Activated naive CD8-positive, alpha-beta T cell treated with anti-CD3 and anti-CD28 coated beads, Interleukin-2, amount 10 ng/mL, durations not matched to agents 7 days and 5 days (primary cell): ENCODE measurements around the gene SEC31B. TPM values are rescaled to one million over a fixed set of nuclear protein-coding genes. Genes with fewer than 3 reads are reported as not detected.

ENCODE experiments used
- ATAC-seq: fragments of 150-1000 bp; cut with Tn5 transposase; one replicate; pipeline ENCODE4 v1.10.0; 2021; ENCODE audit warnings: low read depth, moderate library complexity
- POLR2A ChIA-PET: fragments of 350-600 bp; sonication (Branson Sonifier 250); formaldehyde crosslinking; loops from one replicate; lab custom pipeline; 2021; ENCODE audit warnings: antibody characterized with exemption; lab: Charles Lee
- DNase-seq: peaks from one replicate; pipeline ENCODE4 v3.0.0; 2021
- H3K27ac Mint-ChIP-seq: one replicate; pipeline ENCODE4 v1.8.0; 2022; ENCODE audit warnings: mild to moderate bottlenecking, mixed read lengths
- H3K27me3 Mint-ChIP-seq: one replicate; pipeline ENCODE4 v1.8.0; 2022; ENCODE audit warnings: mild to moderate bottlenecking, moderate library complexity, mixed read lengths
- H3K36me3 Mint-ChIP-seq: one replicate; pipeline ENCODE4 v1.8.0; 2021; ENCODE audit warnings: mild to moderate bottlenecking, mixed read lengths
- H3K4me1 Mint-ChIP-seq: one replicate; pipeline ENCODE4 v1.8.0; 2021; ENCODE audit warnings: mixed read lengths
- H3K4me3 Mint-ChIP-seq: one replicate; pipeline ENCODE4 v1.8.0; 2022; ENCODE audit warnings: mild to moderate bottlenecking, moderate library complexity, mixed read lengths
- H3K9me3 Mint-ChIP-seq: one replicate; pipeline ENCODE4 v1.8.0; 2021; ENCODE audit warnings: mixed read lengths
- total RNA-seq, 2 experiments: library from RNA; stranded (reverse); gene quantifications; one replicate each; pipeline ENCODE4 v1.2.3, GENCODE V29; 2021

SEC31B gene
- total RNA-seq, 2 experiments from 2014 or later, result 156 to 168 TPM

DNA sequence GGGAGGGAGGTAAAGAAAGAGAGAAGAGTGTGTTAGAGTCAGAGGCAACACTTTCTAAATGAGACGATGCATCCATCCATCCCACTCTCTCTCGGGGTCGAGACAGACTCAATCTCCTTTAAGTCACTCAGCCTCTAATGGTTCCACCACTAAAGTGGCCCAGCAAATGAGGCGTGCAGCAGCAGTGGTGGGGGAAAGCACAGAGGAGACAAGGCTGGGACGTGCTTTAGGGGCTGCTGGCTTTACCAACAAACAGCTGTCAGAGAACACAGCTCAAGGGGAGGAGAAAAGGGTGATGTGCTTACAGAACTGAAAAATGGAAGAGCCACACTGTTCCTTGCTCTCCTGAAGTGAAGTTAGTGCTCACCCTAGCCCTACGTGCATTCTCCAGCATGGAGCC is 4.5 kb upstream of the SEC31B start:
- no peak overlapping the region for H3K4me3 Mint-ChIP-seq
- H3K4me1 Mint-ChIP-seq, result peaks cover 22% of the 10 kb centered on the region
- H3K27me3 Mint-ChIP-seq, result no peaks in the 10 kb centered on the region
- peaks cover 33% of the 10 kb centered on the region for H3K36me3 Mint-ChIP-seq
- no peak for DNase-seq
- no peaks in the 10 kb centered on the region for H3K9me3 Mint-ChIP-seq
- no peak for ATAC-seq
- POLR2A ChIA-PET, result interaction anchor here (0.7 to 1.7 kb wide), 2 partner anchors 15 to 43 kb away, joined by 3 to 5 read pairs; no protein-coding TSS in a partner anchor
- H3K27ac Mint-ChIP-seq, result peak overlapping the region; percentile 23

DNA sequence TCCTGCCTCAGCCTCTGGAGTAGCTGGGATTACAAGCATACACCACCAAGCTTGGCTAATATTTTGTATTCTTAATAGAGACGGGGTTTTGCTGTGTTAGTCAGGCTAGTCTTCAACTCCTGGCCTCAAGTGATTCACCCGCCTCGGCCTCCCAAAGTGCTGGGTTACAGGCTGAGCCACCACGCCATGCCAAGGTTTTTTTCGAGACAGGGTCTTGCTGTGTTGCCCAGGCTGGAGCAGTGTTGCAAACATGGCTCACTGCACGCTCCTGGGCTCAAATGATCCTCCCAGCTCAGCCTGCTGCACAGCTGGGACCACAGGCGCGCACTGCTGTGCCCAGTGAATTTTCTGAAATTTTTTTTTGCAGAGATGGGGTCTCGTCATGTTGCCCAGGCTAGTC is 3.3 kb upstream of the SEC31B start:
- Mint-ChIP-seq H3K9me3 (no peaks in the 10 kb centered on the region), H3K4me1 (peaks cover 27% of the 10 kb centered on the region), H3K27me3 (no peaks in the 10 kb centered on the region), H3K27ac (no peak overlapping the region), H3K36me3 (peaks cover 28% of the 10 kb centered on the region), H3K4me3 (no peak overlapping the region)
- POLR2A ChIA-PET, result interaction anchor here (1.2 to 1.3 kb wide), 3 partner anchors 12 to 40 kb away, joined by 3 to 5 read pairs (median 3); no protein-coding TSS in a partner anchor
- DNase-seq (no peak), ATAC-seq (no peak)

- Mint-ChIP-seq H3K4me3 (no peak overlapping the region), H3K27ac (peak overlapping the region; percentile 6), H3K36me3 (peaks cover 28% of the 10 kb centered on the region), H3K9me3 (no peaks in the 10 kb centered on the region), H3K4me1 (peaks cover 30% of the 10 kb centered on the region), H3K27me3 (no peaks in the 10 kb centered on the region)
- ATAC-seq, result no peak
- no peak for DNase-seq
- POLR2A ChIA-PET, result interaction anchor here (1.2 to 1.3 kb wide), 3 partner anchors 11 to 39 kb away, joined by 3 to 5 read pairs (median 3); no protein-coding TSS in a partner anchor
These were observed 2.6 kb upstream of the SEC31B start for GRCh38 chr10:100522107-100522801.

GRCh38 chr10:100520811-100521210 is 1.1 kb upstream of the SEC31B start:
- H3K4me3 Mint-ChIP-seq, result no peak overlapping the region
- POLR2A ChIA-PET, result interaction anchor here (0.8 to 2.1 kb wide), 2 partner anchors 12 to 39 kb away, joined by 3 to 7 read pairs; no protein-coding TSS in a partner anchor
- peak overlapping the region; percentile 11 for H3K27ac Mint-ChIP-seq
- H3K4me1 Mint-ChIP-seq, result peaks cover 33% of the 10 kb centered on the region
- H3K36me3 Mint-ChIP-seq, result peaks cover 27% of the 10 kb centered on the region
- DNase-seq, result no peak
- ATAC-seq, result no peak
- no peaks in the 10 kb centered on the region for H3K27me3 Mint-ChIP-seq
- no peaks in the 10 kb centered on the region for H3K9me3 Mint-ChIP-seq

DNA sequence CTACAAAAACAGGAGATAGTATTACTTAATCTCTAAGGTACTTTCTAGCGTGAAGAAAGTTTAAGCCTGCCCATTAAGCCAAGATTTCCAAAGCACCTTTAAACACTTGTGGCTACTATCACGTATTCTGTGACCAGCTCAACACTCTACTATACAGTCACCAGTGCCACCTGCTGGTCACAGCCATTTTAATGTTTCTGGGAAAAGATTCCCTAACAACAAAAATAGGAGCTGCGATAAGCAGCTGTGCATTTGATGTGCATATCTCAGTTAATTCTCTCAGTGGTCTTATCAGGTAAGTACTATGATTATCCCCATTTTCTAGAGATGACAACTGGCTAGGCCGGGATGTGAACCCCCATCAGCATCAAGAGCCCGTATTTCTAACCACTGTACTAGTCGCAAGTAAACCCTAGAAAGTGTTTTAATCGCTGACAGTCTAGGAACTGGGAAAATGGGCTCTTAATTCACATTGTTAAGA is 860 bp downstream of the SEC31B start:
- Mint-ChIP-seq H3K4me1 (peaks cover 35% of the 10 kb centered on the region), H3K4me3 (peak overlapping the region; percentile 39), H3K9me3 (no peaks in the 10 kb centered on the region), H3K36me3 (peaks cover 32% of the 10 kb centered on the region), H3K27ac (peak overlapping the region; percentile 50), H3K27me3 (no peaks in the 10 kb centered on the region)
- POLR2A ChIA-PET, result interaction anchor here (0.6 to 3.3 kb wide), 11 partner anchors 8 to 232 kb away, joined by 3 to 26 read pairs (median 3); no protein-coding TSS in a partner anchor
- ATAC-seq (peak; percentile 69), DNase-seq (peak; percentile 54)

DNA sequence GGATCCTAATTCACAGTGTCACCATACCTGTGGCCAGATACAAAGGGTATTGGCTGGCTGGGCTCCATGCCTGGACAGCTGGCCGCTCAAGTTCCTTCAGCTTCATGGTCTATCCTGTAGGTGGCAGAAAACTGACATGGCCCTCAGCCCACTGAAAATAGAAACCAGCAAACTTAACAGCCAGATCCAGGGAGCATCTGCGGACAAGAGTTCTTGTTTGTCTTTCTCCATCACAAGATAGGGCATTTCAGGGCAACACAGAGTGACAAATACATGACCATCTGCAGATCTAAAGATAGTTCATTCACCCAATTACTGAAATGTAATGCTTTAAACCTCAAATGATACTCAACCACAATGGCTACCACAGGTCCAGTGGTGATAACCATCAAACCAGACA is 2.8 kb downstream of the SEC31B start:
- H3K27ac Mint-ChIP-seq, result peak overlapping the region; percentile 52
- H3K27me3 Mint-ChIP-seq, result no peaks in the 10 kb centered on the region
- H3K4me1 Mint-ChIP-seq, result peaks cover 48% of the 10 kb centered on the region
- ATAC-seq (no peak), DNase-seq (no peak)
- POLR2A ChIA-PET, result interaction anchor here (2.3 to 3.3 kb wide), 2 partner anchors 9 to 34 kb away, joined by 25 to 26 read pairs; no protein-coding TSS in a partner anchor
- no peak overlapping the region for H3K4me3 Mint-ChIP-seq
- peaks cover 40% of the 10 kb centered on the region for H3K36me3 Mint-ChIP-seq
- H3K9me3 Mint-ChIP-seq, result no peaks in the 10 kb centered on the region

DNA sequence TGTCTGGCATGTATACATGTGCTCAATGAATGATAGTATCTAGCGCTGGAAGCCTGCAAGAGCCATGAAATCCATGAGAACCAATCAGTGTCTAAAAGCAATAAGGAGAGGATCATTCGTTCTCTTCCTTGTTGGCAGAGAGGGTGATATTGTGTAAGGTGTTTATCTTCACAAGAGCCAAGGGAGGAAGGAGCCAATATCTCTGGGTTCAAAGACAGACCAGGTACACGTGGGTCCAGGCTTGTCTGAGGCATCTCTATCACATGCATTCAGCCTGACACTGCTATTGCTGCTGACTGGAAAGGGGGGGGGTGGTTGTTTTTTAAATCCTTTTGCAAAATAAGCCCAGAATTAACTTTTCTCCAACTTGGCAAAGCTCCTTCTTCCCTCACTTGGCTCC is 4.0 kb downstream of the SEC31B start:
- H3K27ac Mint-ChIP-seq, result peak overlapping the region; percentile 51
- H3K27me3 Mint-ChIP-seq, result no peaks in the 10 kb centered on the region
- H3K9me3 Mint-ChIP-seq, result no peaks in the 10 kb centered on the region
- no peak for ATAC-seq
- POLR2A ChIA-PET, result no interaction called here
- no peak for DNase-seq
- H3K4me1 Mint-ChIP-seq, result peaks cover 59% of the 10 kb centered on the region
- no peak overlapping the region for H3K4me3 Mint-ChIP-seq
- peaks cover 40% of the 10 kb centered on the region for H3K36me3 Mint-ChIP-seq

DNA sequence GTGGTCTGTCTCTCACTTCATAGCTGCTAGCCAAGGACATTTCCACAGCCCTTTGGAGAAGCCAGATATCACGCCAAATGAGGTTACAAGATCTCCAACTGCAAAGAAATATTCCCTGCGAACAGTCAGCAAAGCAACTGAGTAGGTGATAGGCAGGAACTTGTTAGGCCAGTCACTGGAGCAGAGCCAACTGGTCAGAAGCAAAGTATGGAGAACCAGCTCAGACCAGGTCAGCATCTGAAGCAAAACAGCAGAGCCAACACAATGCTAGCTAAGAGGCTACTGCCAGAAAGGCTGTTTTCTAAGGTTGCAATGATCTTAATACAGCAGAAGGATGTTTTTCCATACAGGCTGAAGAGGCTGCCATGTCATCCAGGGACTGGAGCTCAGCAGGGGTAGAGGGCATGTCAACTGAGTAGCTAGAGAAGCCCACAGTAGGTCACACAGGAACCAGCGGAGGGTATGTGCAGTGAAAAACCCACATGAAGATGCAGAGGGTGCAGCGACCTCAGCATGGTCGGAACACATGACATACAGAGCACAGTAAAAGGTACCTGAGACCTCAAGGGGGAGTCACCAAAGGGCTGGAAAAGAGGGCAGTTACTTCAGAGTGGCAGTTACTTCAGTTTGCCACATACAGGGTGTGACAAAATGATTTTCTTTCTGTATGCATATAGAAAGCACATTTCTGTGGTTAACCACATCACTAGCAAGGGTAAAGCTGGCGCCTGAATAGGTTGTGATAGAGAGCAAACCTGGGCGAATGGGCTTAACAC is 8.9 kb downstream of the SEC31B start:
- POLR2A ChIA-PET, result interaction anchor here (0.8 to 6.3 kb wide), 13 partner anchors 8 to 164 kb away, joined by 3 to 99 read pairs (median 6); partner anchors contain the start of genes HIF1AN and SCD
- no peaks in the 10 kb centered on the region for H3K27me3 Mint-ChIP-seq
- peaks cover 47% of the 10 kb centered on the region for H3K36me3 Mint-ChIP-seq
- no peaks in the 10 kb centered on the region for H3K9me3 Mint-ChIP-seq
- peak overlapping the region; percentile 97 for H3K27ac Mint-ChIP-seq
- peaks cover 72% of the 10 kb centered on the region for H3K4me1 Mint-ChIP-seq
- ATAC-seq, result peak; percentile 79
- peak; percentile 74 for DNase-seq
- peak overlapping the region; percentile 87 for H3K4me3 Mint-ChIP-seq

DNA sequence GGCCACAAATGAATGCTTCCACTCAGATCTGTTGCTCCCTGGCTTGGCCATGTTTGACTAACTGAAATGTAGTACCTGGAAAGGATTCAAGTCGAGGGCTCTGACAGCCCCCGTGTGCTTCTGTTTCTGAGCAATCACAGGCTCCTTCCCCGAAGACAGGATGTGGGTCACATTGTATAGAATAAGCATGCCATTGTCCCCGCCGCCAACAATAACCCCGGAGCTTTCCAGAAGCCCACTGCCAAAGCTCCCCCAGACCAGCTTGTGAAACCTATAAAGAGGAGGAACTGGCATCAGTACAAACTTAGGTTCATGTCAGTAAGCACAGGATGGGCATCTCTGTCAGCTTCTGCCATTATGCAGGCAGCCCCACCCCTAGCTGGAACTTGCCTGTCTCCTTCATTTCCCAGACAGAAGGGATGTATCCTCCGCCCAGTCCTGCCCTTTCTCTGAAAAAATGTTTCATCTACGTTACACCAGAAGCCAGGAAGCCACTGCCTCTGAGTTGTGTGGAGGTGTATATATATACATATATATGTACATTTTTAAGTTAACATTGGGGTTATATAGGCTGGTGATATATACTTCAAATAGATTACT is 10.3 kb downstream of the SEC31B start:
- Mint-ChIP-seq H3K36me3 (peaks cover 51% of the 10 kb centered on the region), H3K9me3 (no peaks in the 10 kb centered on the region), H3K27ac (peak overlapping the region; percentile 97), H3K4me1 (peaks cover 82% of the 10 kb centered on the region), H3K27me3 (no peaks in the 10 kb centered on the region), H3K4me3 (peak overlapping the region; percentile 87)
- ATAC-seq (peak; percentile 60), DNase-seq (peak; percentile 69)
- POLR2A ChIA-PET, result interaction anchor here (0.8 to 6.3 kb wide), 15 partner anchors 9 to 403 kb away, joined by 3 to 99 read pairs (median 7); partner anchors contain the start of genes SCD, SEC31B and SLF2

GRCh38 chr10:100508691-100509150 is 10.9 kb downstream of the SEC31B start:
- H3K27ac Mint-ChIP-seq, result peak overlapping the region; percentile 97
- H3K27me3 Mint-ChIP-seq, result no peaks in the 10 kb centered on the region
- ATAC-seq (peak; percentile 51), DNase-seq (peak; percentile 48)
- peak overlapping the region; percentile 87 for H3K4me3 Mint-ChIP-seq
- no peaks in the 10 kb centered on the region for H3K9me3 Mint-ChIP-seq
- H3K4me1 Mint-ChIP-seq, result peaks cover 88% of the 10 kb centered on the region
- H3K36me3 Mint-ChIP-seq, result peaks cover 48% of the 10 kb centered on the region
- POLR2A ChIA-PET, result interaction anchor here (0.6 to 6.3 kb wide), 21 partner anchors 9 to 403 kb away, joined by 3 to 99 read pairs (median 5); partner anchors contain the start of genes HIF1AN, SCD, SEC31B and SLF2

- Mint-ChIP-seq H3K27me3 (no peaks in the 10 kb centered on the region), H3K27ac (peak overlapping the region; percentile 97), H3K36me3 (peaks cover 46% of the 10 kb centered on the region), H3K9me3 (no peaks in the 10 kb centered on the region), H3K4me1 (peaks cover 89% of the 10 kb centered on the region), H3K4me3 (peak overlapping the region; percentile 87)
- no peak for DNase-seq
- POLR2A ChIA-PET, result interaction anchor here (0.6 to 6.3 kb wide), 18 partner anchors 10 to 404 kb away, joined by 3 to 99 read pairs (median 5); partner anchors contain the start of genes HIF1AN, SCD and SLF2
- no peak for ATAC-seq
These were observed 11.4 kb downstream of the SEC31B start for GRCh38 chr10:100508266-100508665.

GRCh38 chr10:100507357-100507732 is 12.3 kb downstream of the SEC31B start:
- ATAC-seq, result no peak
- Mint-ChIP-seq H3K36me3 (peaks cover 44% of the 10 kb centered on the region), H3K9me3 (no peaks in the 10 kb centered on the region), H3K4me3 (peak overlapping the region; percentile 87), H3K27ac (peak overlapping the region; percentile 97), H3K27me3 (no peaks in the 10 kb centered on the region), H3K4me1 (peaks cover 88% of the 10 kb centered on the region)
- DNase-seq, result no peak
- POLR2A ChIA-PET, result interaction anchor here (0.8 to 6.3 kb wide), 9 partner anchors 10 to 160 kb away, joined by 3 to 99 read pairs (median 5); partner anchors contain the start of gene SCD
